ENCODE data around the gene HSDL1. TPM values are rescaled to one million over a fixed set of nuclear protein-coding genes. Genes with fewer than 3 reads are reported as not detected.

HSDL1 gene
- total and polyA plus RNA-seq, 10 of the 15 experiments (the other 5 are each of a cell fraction or from before 2014, with no cell fraction given) = 2.0 to 13.4 (median 5.6) TPM

DNA sequence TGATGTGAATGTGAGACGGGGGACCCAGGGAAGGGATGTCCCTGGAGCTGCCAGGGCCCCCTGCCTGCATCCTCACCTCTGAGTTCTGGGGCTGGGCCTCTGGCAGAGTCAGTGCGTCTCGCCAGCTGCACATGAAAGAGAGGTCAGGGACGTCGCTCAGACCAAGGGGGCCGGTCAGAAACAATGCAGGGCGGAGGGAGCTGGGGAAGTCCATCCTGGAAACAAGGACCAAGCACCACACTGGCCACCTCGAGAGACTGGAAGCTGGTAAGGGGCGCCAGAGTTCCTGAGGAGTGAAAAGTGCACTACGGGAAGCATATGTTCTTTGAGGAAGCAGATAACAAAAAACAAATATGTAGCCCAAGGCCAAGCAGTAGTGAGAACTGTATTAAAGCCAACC is 39.8 kb upstream of the HSDL1 start:
- no peaks in the 10 kb centered on the region for H4K20me1 ChIP-seq (ENCODE audit: control insufficient read depth, insufficient read depth)
- 92% methylated on average over 10 of the region's 10 CpGs for WGBS (ENCODE audit: insufficient coverage, insufficient replicate concordance, low lambda C conversion rate, missing lambda C conversion rate)
- no peak for FAIRE-seq
- ChIA-PET RAD21 (ENCODE audit: unreplicated experiment) (no interaction called here), POLR2A (no interaction called here), CTCF (interaction anchor here (1.2 kb wide), 1 partner anchor 100 kb away, joined by 3 read pairs; no protein-coding TSS in a partner anchor), SMC1A (ENCODE audit: uncharacterized antibody, unreplicated experiment) (interaction anchor here (5.2 kb wide), 1 partner anchor 98 kb away, joined by 61 read pairs; no protein-coding TSS in a partner anchor)
- peaks cover 0 to 13% of the 10 kb centered on the region in 2 experiments; a peak in 3 of 4 replicates for H3K36me3 ChIP-seq (ENCODE audit: control insufficient read depth in 2 of 2, insufficient read depth in 2 of 2, low read length in 1 of 2)
- H3K9ac ChIP-seq (ENCODE audit: control insufficient read depth, insufficient read depth, low read length) = no peak overlapping the region
- intact Hi-C loops (cut with micrococcal nuclease; ENCODE audit: unreplicated experiment) (loop anchor here (5.0 kb wide), 1 partner anchor 227 kb away; no protein-coding TSS in a partner anchor), in situ Hi-C loops (cut with MboI) (loop anchor here (5.0 kb wide), 2 partner anchors 97 to 227 kb away; no protein-coding TSS in a partner anchor)
- no peaks in the 10 kb centered on the region for H3K27me3 ChIP-seq (replicated peaks in 1 of 2; ENCODE audit: control insufficient read depth in 2 of 2, insufficient read depth in 2 of 2, low read length in 1 of 2)
- H3K4me3 ChIP-seq = no peak overlapping the region
- no peak for DNase-seq (ENCODE audit: low read depth, low spot score)
- no peaks in the 10 kb centered on the region for H3K9me3 ChIP-seq (replicated peaks; ENCODE audit: control insufficient read depth, insufficient read depth, low read length)
- H3K4me1 ChIP-seq (ENCODE audit: control insufficient read depth, insufficient read depth, low read length) = no peaks in the 10 kb centered on the region
- no peak overlapping the region for H3K27ac ChIP-seq (ENCODE audit: control insufficient read depth, insufficient read depth)
- TF ChIP-seq EZH2 (IDR thresholded peaks at IDR 0.05; ENCODE audit: borderline replicate concordance, control insufficient read depth, low read depth, low read length) (no peak), ESRRA (IDR thresholded peaks at IDR 0.05; ENCODE audit: low read length) (no peak), KAT2A (conservative IDR thresholded peaks at IDR 0.05; ENCODE audit: control insufficient read depth, low read depth, low read length) (no peak), SMAD5 (IDR thresholded peaks at IDR 0.05; ENCODE audit: low read depth) (no peak), RFX5 (IDR thresholded peaks at IDR 0.05; ENCODE audit: low read depth, low read length) (no peak), YY1 (IDR thresholded peaks at IDR 0.05; ENCODE audit: low read depth, low read length) (no peak), SIN3A (IDR thresholded peaks at IDR 0.05; ENCODE audit: low read depth, low read length) (no peak)
- TF ChIP-seq, protein P1, sequence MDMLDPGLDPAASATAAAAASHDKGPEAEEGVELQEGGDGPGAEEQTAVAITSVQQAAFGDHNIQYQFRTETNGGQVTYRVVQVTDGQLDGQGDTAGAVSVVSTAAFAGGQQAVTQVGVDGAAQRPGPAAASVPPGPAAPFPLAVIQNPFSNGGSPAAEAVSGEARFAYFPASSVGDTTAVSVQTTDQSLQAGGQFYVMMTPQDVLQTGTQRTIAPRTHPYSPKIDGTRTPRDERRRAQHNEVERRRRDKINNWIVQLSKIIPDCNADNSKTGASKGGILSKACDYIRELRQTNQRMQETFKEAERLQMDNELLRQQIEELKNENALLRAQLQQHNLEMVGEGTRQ (IDR thresholded peaks at IDR 0.05; ENCODE audit: borderline replicate concordance, low read depth, low read length) = no peak
- TF ChIP-seq, protein P2, sequence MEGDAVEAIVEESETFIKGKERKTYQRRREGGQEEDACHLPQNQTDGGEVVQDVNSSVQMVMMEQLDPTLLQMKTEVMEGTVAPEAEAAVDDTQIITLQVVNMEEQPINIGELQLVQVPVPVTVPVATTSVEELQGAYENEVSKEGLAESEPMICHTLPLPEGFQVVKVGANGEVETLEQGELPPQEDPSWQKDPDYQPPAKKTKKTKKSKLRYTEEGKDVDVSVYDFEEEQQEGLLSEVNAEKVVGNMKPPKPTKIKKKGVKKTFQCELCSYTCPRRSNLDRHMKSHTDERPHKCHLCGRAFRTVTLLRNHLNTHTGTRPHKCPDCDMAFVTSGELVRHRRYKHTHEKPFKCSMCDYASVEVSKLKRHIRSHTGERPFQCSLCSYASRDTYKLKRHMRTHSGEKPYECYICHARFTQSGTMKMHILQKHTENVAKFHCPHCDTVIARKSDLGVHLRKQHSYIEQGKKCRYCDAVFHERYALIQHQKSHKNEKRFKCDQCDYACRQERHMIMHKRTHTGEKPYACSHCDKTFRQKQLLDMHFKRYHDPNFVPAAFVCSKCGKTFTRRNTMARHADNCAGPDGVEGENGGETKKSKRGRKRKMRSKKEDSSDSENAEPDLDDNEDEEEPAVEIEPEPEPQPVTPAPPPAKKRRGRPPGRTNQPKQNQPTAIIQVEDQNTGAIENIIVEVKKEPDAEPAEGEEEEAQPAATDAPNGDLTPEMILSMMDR (IDR thresholded peaks at IDR 0.05 in 2 of 3, conservative IDR thresholded peaks at IDR 0.05 in 1 of 3; ENCODE audit: control insufficient read depth in 2 of 3, extremely low read depth in 1 of 3, insufficient read depth in 1 of 3, low read depth in 3 of 3, low read length in 3 of 3) = no peak
- TF ChIP-seq, protein P3, sequence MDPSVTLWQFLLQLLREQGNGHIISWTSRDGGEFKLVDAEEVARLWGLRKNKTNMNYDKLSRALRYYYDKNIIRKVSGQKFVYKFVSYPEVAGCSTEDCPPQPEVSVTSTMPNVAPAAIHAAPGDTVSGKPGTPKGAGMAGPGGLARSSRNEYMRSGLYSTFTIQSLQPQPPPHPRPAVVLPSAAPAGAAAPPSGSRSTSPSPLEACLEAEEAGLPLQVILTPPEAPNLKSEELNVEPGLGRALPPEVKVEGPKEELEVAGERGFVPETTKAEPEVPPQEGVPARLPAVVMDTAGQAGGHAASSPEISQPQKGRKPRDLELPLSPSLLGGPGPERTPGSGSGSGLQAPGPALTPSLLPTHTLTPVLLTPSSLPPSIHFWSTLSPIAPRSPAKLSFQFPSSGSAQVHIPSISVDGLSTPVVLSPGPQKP (IDR thresholded peaks at IDR 0.05; ENCODE audit: low read depth, low read length) = no peak
- no peak for ATAC-seq
- no TSS peak for BruUV-seq (replicated peaks)
- no peak overlapping the region for H2AFZ ChIP-seq (ENCODE audit: control insufficient read depth, low read depth, low read length)
- H3K79me2 ChIP-seq (ENCODE audit: control insufficient read depth, insufficient read depth, low read length) = peaks cover 17% of the 10 kb centered on the region
- H3K4me2 ChIP-seq (ENCODE audit: control insufficient read depth, insufficient read depth) = no peak overlapping the region
